ENCODE results near the gene VMP1.

The VMP1 gene

DNA sequence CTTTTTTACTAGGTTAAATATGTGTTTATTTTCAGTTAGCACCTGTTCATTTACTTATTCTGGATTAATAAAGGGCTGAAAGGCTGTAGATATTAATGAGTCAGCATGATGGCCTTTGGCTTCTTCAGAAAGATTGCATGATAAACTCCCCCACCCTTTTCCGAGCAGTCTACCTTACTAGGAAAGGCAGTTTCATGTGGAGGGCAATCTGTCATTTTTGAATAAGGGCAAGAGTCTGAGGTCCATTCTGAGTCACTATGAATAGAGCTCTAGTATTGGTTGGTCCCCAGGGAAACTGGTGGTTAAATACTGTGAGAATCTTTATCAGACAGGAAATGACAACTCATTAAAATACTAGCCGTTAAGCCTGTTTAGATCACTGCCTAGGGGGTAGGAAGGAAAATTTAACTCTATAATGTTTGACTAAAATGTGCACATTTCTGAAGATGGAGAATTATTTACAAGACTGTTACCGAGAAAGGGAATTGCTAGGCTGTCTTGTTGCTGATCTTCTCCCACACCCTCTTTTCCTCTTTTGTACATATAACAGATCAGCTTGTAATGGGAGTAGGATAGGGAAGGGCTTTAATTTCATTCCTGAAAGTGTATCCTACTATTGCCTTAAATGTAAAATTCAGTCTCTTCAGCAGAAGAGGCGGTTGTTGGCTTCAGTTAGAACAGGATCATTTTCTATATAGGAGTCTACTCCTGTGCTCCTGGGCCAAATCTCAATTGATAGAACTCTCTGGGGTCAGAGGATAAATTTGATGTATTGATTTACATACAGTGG, 122.0 kb downstream of the VMP1 start (continued):
- TF ChIP-seq ZNF514 (tag by site-specific recombination; IDR thresholded peaks at IDR 0.05) (no peak), KLF1 (tag by site-specific recombination; IDR thresholded peaks at IDR 0.05) (no peak), ZFHX2 (tag by site-specific recombination; conservative IDR thresholded peaks at IDR 0.05) (no peak), ZIC2 (tag by site-specific recombination; IDR thresholded peaks at IDR 0.05) (no peak), ZBTB1 (tag by site-specific recombination; IDR thresholded peaks at IDR 0.05) (peak; percentile 89; the same call in 1 of the 2 replicates), ZNF585B (tag by site-specific recombination; IDR thresholded peaks at IDR 0.05) (no peak), ZNF394 (tag by site-specific recombination; IDR thresholded peaks at IDR 0.05; ENCODE audit: borderline replicate concordance) (peak; percentile 71), ZNF112 (tag by site-specific recombination; IDR thresholded peaks at IDR 0.05) (no peak), YY2 (tag by site-specific recombination; IDR thresholded peaks at IDR 0.05) (no peak), ZNF623 (tag by site-specific recombination; IDR thresholded peaks at IDR 0.05) (no peak), ZNF175 (tag by site-specific recombination; IDR thresholded peaks at IDR 0.05) (no peak), ZNF654 (tag by site-specific recombination; IDR thresholded peaks at IDR 0.05; ENCODE audit: low read depth) (no peak), ZNF214 (tag by site-specific recombination; IDR thresholded peaks at IDR 0.05; ENCODE audit: borderline replicate concordance) (no peak), ZNF202 (tag by site-specific recombination; IDR thresholded peaks at IDR 0.05; ENCODE audit: borderline replicate concordance) (no peak), ZNF571 (tag by site-specific recombination; IDR thresholded peaks at IDR 0.05) (no peak), SP3 (tag by site-specific recombination; IDR thresholded peaks at IDR 0.05) (peak; percentile 58), ZNF626 (tag by site-specific recombination; IDR thresholded peaks at IDR 0.05) (no peak), ZNF157 (tag by site-specific recombination; IDR thresholded peaks at IDR 0.05) (no peak), ZNF433 (tag by site-specific recombination; IDR thresholded peaks at IDR 0.05; ENCODE audit: low read depth) (no peak), ZXDB (tag by site-specific recombination; IDR thresholded peaks at IDR 0.05) (peak; percentile 87), ZNF248 (tag by site-specific recombination; IDR thresholded peaks at IDR 0.05) (no peak), SP7 (tag by site-specific recombination; IDR thresholded peaks at IDR 0.05) (peak; percentile 95), OVOL3 (tag by site-specific recombination; IDR thresholded peaks at IDR 0.05) (peak; percentile 92), ZNF16 (tag by site-specific recombination; IDR thresholded peaks at IDR 0.05; ENCODE audit: low read depth) (no peak), ZNF629 (tag by site-specific recombination; IDR thresholded peaks at IDR 0.05) (peak; percentile 91), ZNF529 (tag by site-specific recombination; IDR thresholded peaks at IDR 0.05; ENCODE audit: insufficient replicate concordance) (no peak), ZNF132 (tag by site-specific recombination; IDR thresholded peaks at IDR 0.05; ENCODE audit: borderline replicate concordance) (no peak)
- TF ChIP-seq, protein P1, sequence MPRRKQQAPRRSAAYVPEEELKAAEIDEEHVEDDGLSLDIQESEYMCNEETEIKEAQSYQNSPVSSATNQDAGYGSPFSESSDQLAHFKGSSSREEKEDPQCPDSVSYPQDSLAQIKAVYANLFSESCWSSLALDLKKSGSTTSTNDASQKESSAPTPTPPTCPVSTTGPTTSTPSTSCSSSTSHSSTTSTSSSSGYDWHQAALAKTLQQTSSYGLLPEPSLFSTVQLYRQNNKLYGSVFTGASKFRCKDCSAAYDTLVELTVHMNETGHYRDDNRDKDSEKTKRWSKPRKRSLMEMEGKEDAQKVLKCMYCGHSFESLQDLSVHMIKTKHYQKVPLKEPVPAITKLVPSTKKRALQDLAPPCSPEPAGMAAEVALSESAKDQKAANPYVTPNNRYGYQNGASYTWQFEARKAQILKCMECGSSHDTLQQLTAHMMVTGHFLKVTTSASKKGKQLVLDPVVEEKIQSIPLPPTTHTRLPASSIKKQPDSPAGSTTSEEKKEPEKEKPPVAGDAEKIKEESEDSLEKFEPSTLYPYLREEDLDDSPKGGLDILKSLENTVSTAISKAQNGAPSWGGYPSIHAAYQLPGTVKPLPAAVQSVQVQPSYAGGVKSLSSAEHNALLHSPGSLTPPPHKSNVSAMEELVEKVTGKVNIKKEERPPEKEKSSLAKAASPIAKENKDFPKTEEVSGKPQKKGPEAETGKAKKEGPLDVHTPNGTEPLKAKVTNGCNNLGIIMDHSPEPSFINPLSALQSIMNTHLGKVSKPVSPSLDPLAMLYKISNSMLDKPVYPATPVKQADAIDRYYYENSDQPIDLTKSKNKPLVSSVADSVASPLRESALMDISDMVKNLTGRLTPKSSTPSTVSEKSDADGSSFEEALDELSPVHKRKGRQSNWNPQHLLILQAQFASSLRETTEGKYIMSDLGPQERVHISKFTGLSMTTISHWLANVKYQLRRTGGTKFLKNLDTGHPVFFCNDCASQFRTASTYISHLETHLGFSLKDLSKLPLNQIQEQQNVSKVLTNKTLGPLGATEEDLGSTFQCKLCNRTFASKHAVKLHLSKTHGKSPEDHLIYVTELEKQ (tag by site-specific recombination; IDR thresholded peaks at IDR 0.05; ENCODE audit: borderline replicate concordance): peak; percentile 86
- TF ChIP-seq, protein P2, sequence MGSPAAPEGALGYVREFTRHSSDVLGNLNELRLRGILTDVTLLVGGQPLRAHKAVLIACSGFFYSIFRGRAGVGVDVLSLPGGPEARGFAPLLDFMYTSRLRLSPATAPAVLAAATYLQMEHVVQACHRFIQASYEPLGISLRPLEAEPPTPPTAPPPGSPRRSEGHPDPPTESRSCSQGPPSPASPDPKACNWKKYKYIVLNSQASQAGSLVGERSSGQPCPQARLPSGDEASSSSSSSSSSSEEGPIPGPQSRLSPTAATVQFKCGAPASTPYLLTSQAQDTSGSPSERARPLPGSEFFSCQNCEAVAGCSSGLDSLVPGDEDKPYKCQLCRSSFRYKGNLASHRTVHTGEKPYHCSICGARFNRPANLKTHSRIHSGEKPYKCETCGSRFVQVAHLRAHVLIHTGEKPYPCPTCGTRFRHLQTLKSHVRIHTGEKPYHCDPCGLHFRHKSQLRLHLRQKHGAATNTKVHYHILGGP (tag by site-specific recombination; IDR thresholded peaks at IDR 0.05): no peak
- TF ChIP-seq, protein P3, sequence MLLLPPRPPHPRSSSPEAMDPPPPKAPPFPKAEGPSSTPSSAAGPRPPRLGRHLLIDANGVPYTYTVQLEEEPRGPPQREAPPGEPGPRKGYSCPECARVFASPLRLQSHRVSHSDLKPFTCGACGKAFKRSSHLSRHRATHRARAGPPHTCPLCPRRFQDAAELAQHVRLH (tag by site-specific recombination; IDR thresholded peaks at IDR 0.05): peak; percentile 81
- TF ChIP-seq, protein P4, sequence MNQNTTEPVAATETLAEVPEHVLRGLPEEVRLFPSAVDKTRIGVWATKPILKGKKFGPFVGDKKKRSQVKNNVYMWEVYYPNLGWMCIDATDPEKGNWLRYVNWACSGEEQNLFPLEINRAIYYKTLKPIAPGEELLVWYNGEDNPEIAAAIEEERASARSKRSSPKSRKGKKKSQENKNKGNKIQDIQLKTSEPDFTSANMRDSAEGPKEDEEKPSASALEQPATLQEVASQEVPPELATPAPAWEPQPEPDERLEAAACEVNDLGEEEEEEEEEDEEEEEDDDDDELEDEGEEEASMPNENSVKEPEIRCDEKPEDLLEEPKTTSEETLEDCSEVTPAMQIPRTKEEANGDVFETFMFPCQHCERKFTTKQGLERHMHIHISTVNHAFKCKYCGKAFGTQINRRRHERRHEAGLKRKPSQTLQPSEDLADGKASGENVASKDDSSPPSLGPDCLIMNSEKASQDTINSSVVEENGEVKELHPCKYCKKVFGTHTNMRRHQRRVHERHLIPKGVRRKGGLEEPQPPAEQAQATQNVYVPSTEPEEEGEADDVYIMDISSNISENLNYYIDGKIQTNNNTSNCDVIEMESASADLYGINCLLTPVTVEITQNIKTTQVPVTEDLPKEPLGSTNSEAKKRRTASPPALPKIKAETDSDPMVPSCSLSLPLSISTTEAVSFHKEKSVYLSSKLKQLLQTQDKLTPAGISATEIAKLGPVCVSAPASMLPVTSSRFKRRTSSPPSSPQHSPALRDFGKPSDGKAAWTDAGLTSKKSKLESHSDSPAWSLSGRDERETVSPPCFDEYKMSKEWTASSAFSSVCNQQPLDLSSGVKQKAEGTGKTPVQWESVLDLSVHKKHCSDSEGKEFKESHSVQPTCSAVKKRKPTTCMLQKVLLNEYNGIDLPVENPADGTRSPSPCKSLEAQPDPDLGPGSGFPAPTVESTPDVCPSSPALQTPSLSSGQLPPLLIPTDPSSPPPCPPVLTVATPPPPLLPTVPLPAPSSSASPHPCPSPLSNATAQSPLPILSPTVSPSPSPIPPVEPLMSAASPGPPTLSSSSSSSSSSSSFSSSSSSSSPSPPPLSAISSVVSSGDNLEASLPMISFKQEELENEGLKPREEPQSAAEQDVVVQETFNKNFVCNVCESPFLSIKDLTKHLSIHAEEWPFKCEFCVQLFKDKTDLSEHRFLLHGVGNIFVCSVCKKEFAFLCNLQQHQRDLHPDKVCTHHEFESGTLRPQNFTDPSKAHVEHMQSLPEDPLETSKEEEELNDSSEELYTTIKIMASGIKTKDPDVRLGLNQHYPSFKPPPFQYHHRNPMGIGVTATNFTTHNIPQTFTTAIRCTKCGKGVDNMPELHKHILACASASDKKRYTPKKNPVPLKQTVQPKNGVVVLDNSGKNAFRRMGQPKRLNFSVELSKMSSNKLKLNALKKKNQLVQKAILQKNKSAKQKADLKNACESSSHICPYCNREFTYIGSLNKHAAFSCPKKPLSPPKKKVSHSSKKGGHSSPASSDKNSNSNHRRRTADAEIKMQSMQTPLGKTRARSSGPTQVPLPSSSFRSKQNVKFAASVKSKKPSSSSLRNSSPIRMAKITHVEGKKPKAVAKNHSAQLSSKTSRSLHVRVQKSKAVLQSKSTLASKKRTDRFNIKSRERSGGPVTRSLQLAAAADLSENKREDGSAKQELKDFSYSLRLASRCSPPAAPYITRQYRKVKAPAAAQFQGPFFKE (tag by site-specific recombination; IDR thresholded peaks at IDR 0.05; ENCODE audit: borderline replicate concordance): no peak
